ENCODE measurements around the gene LAMTOR3. TPM values are rescaled to one million over a fixed set of nuclear protein-coding genes. Genes with fewer than 3 reads are reported as not detected.

The LAMTOR3 gene
- total and polyA plus RNA-seq, 9 of the 15 experiments (the other 6 are each of a cell fraction or from before 2014, with no cell fraction given): 17.9 to 146 (median 59.4) TPM

DNA sequence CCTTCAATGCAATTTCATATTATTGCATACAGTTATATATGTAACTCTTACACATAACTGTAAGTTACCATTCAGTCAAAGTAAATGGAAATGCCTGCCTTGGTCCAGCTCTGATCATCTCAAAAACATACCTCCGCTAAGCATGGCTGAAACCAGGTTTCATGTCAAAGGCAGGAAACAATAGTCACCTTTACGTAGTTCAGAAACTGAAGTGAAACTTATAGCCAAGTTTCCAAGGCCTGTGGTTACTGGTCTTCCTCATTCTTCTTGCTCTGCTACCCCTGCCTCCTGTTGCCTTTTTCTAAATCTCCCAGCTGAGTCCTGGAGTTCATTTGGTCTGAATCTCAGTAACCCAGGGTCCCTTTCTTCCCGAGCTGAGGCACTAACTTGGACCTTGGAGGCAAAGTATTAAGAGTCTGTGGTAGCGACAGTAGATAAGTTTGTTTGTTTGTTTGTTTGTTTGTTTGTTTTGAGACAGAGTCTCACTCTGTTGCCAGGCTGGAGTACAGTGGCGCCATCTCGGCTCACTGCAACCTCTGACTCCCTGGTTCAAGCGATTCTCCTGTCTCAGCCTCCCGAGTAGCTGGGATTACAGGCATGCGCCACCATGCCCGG, 46.8 kb downstream of the LAMTOR3 start (continued):
- TF ChIP-seq, protein P1, sequence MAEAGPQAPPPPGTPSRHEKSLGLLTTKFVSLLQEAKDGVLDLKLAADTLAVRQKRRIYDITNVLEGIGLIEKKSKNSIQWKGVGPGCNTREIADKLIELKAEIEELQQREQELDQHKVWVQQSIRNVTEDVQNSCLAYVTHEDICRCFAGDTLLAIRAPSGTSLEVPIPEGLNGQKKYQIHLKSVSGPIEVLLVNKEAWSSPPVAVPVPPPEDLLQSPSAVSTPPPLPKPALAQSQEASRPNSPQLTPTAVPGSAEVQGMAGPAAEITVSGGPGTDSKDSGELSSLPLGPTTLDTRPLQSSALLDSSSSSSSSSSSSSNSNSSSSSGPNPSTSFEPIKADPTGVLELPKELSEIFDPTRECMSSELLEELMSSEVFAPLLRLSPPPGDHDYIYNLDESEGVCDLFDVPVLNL (CRISPR knock-in tag; IDR thresholded peaks at IDR 0.05; ENCODE audit: low read depth): no peak
- TF ChIP-seq, protein P2, sequence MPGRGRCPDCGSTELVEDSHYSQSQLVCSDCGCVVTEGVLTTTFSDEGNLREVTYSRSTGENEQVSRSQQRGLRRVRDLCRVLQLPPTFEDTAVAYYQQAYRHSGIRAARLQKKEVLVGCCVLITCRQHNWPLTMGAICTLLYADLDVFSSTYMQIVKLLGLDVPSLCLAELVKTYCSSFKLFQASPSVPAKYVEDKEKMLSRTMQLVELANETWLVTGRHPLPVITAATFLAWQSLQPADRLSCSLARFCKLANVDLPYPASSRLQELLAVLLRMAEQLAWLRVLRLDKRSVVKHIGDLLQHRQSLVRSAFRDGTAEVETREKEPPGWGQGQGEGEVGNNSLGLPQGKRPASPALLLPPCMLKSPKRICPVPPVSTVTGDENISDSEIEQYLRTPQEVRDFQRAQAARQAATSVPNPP (IDR thresholded peaks at IDR 0.05; ENCODE audit: borderline replicate concordance, insufficient read depth, insufficient read length): no peak

DNA sequence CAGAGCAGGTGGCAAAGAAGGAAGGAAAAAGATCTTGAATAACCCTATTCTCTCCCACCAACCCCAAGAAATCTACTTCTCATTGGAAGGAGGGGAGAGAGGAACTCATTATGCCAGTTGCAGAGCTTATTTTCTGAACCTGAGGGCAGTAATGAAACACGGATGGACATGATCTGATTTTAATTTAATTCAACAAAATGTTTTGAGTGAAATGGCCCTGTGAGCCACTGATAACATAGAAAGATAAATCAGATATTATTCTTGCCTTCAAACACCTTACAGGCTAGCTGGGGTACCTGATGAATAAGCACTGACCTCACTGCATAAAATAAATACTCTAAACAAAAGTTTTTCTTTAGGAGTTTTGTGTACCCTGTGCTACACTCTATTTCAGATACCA, 47.3 kb downstream of the LAMTOR3 start:
- no peak for FAIRE-seq
- in situ Hi-C loops (cut with MboI): no loop called here
- no peak overlapping the region for H3K9ac ChIP-seq (ENCODE audit: insufficient read depth in 1 of 2, low read depth in 2 of 2, low read length in 2 of 2)
- H3K36me3 ChIP-seq (ENCODE audit: control insufficient read depth, insufficient read depth, low read length): no peaks in the 10 kb centered on the region
- WGBS (ENCODE audit: insufficient coverage, low coverage, missing lambda C conversion rate): 5% methylated on average over 1 of the region's 1 CpG
- no TSS peak for BruUV-seq (replicated peaks)
- no peaks in the 10 kb centered on the region for H3K79me2 ChIP-seq (ENCODE audit: control insufficient read depth, insufficient read depth, low read length)
- H3K4me2 ChIP-seq (ENCODE audit: insufficient read depth, low read length): no peak overlapping the region
- intact Hi-C loops (cut with micrococcal nuclease): no loop called here
- H3K4me3 ChIP-seq: no peak overlapping the region
- H3K9me1 ChIP-seq (ENCODE audit: control insufficient read depth, insufficient read depth, low read length): no peaks in the 10 kb centered on the region
- no peak for DNase-seq (ENCODE audit: extremely low read depth in 1 of 4, low spot score in 3 of 4)
- CTCF ChIA-PET (ENCODE audit: low intra/inter-chr PET ratio): no interaction called here
- POLR2A ChIA-PET: no interaction called here
- H3K27ac ChIP-seq (ENCODE audit: extremely low read depth, low read depth, low read length): no peak overlapping the region
- ATAC-seq: no peak
- H2AFZ ChIP-seq (ENCODE audit: low read depth, low read length): no peak overlapping the region
- no peaks in the 10 kb centered on the region for H4K20me1 ChIP-seq (replicated peaks; ENCODE audit: control insufficient read depth, insufficient read depth, low read length)
- H3K9me3 ChIP-seq (replicated peaks; ENCODE audit: control insufficient read depth, insufficient read depth, low read depth, low read length): no peaks in the 10 kb centered on the region
- H3K4me1 ChIP-seq (replicated peaks in 1 of 2; ENCODE audit: control insufficient read depth in 2 of 2, insufficient read depth in 2 of 2, low read length in 2 of 2): peaks cover 0 to 16% of the 10 kb centered on the region in 2 experiments; a peak in 2 of 5 replicates
- H3K27me3 ChIP-seq (ENCODE audit: control insufficient read depth in 2 of 2, insufficient read depth in 2 of 2, low read length in 2 of 2): no peaks in the 10 kb centered on the region
- no peak for TF ChIP-seq CBFA2T2 (conservative IDR thresholded peaks at IDR 0.05)
- TF ChIP-seq, protein P3, sequence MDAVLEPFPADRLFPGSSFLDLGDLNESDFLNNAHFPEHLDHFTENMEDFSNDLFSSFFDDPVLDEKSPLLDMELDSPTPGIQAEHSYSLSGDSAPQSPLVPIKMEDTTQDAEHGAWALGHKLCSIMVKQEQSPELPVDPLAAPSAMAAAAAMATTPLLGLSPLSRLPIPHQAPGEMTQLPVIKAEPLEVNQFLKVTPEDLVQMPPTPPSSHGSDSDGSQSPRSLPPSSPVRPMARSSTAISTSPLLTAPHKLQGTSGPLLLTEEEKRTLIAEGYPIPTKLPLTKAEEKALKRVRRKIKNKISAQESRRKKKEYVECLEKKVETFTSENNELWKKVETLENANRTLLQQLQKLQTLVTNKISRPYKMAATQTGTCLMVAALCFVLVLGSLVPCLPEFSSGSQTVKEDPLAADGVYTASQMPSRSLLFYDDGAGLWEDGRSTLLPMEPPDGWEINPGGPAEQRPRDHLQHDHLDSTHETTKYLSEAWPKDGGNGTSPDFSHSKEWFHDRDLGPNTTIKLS (IDR thresholded peaks at IDR 0.05; ENCODE audit: borderline replicate concordance, low read depth): no peak
- TF ChIP-seq, protein P4, sequence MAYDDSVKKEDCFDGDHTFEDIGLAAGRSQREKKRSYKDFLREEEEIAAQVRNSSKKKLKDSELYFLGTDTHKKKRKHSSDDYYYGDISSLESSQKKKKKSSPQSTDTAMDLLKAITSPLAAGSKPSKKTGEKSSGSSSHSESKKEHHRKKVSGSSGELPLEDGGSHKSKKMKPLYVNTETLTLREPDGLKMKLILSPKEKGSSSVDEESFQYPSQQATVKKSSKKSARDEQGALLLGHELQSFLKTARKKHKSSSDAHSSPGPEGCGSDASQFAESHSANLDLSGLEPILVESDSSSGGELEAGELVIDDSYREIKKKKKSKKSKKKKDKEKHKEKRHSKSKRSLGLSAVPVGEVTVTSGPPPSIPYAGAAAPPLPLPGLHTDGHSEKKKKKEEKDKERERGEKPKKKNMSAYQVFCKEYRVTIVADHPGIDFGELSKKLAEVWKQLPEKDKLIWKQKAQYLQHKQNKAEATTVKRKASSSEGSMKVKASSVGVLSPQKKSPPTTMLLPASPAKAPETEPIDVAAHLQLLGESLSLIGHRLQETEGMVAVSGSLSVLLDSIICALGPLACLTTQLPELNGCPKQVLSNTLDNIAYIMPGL (CRISPR knock-in tag; IDR thresholded peaks at IDR 0.05): no peak
- TF ChIP-seq BRF1 (IDR thresholded peaks at IDR 0.05; ENCODE audit: borderline replicate concordance, extremely low read depth, insufficient read length): no peak
- TF ChIP-seq SRSF3 (IDR thresholded peaks at IDR 0.05; ENCODE audit: insufficient read depth, low read length): no peak
- TF ChIP-seq ARHGAP35 (IDR thresholded peaks at IDR 0.05; ENCODE audit: partially characterized antibody): no peak
- no peak for TF ChIP-seq FOXA1 (IDR thresholded peaks at IDR 0.05; ENCODE audit: borderline replicate concordance)
- TF ChIP-seq, protein P5, sequence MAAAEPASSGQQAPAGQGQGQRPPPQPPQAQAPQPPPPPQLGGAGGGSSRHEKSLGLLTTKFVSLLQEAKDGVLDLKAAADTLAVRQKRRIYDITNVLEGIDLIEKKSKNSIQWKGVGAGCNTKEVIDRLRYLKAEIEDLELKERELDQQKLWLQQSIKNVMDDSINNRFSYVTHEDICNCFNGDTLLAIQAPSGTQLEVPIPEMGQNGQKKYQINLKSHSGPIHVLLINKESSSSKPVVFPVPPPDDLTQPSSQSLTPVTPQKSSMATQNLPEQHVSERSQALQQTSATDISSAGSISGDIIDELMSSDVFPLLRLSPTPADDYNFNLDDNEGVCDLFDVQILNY (CRISPR knock-in tag; IDR thresholded peaks at IDR 0.05): no peak
